Ascending aorta (tissue), 2 donors: Measurements from ENCODE around the gene RELA. TPM values are rescaled to one million over a fixed set of nuclear protein-coding genes. Genes with fewer than 3 reads are reported as not detected.

Experiments
- DNase-seq, 2 donors: peaks; one replicate each; pipeline ENCODE4 v3.0.0-alpha.2; 2019; ENCODE audit warnings: low spot score in 2 of 2
- H3K27ac ChIP-seq, 2 donors: fragments of 200-600 bp; sonication (generic); one replicate each; pipeline ENCODE4 v1.5.1; 2016 to 2017; ENCODE audit warnings: mild to moderate bottlenecking in 1 of 2
- H3K27me3 ChIP-seq: fragments of 200-600 bp; sonication (generic); one replicate; pipeline ENCODE4 v1.5.1; 2017
- H3K36me3 ChIP-seq, 2 donors: fragments of 200-600 bp; sonication (generic); one replicate each; pipeline ENCODE4 v1.5.1; 2016
- H3K4me1 ChIP-seq, 2 donors: fragments of 200-600 bp; sonication (generic); one replicate each; pipeline ENCODE4 v1.5.1; 2016 to 2017; ENCODE audit warnings: mild to moderate bottlenecking in 1 of 2
- H3K4me3 ChIP-seq, 2 donors: fragments of 200-600 bp; sonication (generic); one replicate each; pipeline ENCODE4 v1.5.1; 2016 to 2017; ENCODE audit warnings: mild to moderate bottlenecking in 1 of 2
- H3K9me3 ChIP-seq, 2 donors: fragments of 200-600 bp; sonication (generic); one replicate each; pipeline ENCODE4 v1.5.1; 2016
- CTCF ChIP-seq, 3 experiments: fragments of 200-600 bp in 2 of 3; fragments of 450-650 bp in 1 of 3; sonication (generic) in 2 of 3; IDR thresholded peaks; one replicate each; pipeline ENCODE4 v1.5.1; 2016 to 2019; ENCODE audit warnings: antibody characterized with exemption in 3 of 3, mild to moderate bottlenecking in 1 of 3, moderate library complexity in 1 of 3
- intact Hi-C: fragments of 100-400 bp; cut with DNase I; formaldehyde crosslinking; loops from one replicate; pipeline ENCODE4 v1.15.1; 2023
- total RNA-seq: library from RNA; depleted of rRNA; stranded (reverse); fragments of >200 nt; gene quantifications from one replicate; pipeline ENCODE4 v1.1.0, GENCODE V29; 2016

Gene RELA
- total RNA-seq, 1 donor from 2014 or later = 115 TPM

- Histone ChIP-seq H3K4me1 (peaks cover 8 to 40% of the 10 kb centered on the region in 2 donors), H3K27ac (no peak overlapping the region), H3K4me3 (no peak overlapping the region), H3K9me3 (no peaks in the 10 kb centered on the region), H3K27me3 (no peaks in the 10 kb centered on the region), H3K36me3 (peaks cover 19 to 27% of the 10 kb centered on the region in 2 donors)
- intact Hi-C loops = loop anchor here (5.0 to 10.0 kb wide), 2 partner anchors 82 to 105 kb away; partner anchors contain the start of genes KAT5 and SCYL1
- no peak for TF ChIP-seq CTCF (IDR thresholded peaks at IDR 0.05)
- DNase-seq = no peak
These were observed 53.1 kb downstream of the RELA start for GRCh38 chr11:65609665-65610064.

GRCh38 chr11:65609229-65609628 lies 53.5 kb downstream of the RELA start:
- Histone ChIP-seq H3K27ac (no peak overlapping the region), H3K27me3 (no peaks in the 10 kb centered on the region), H3K36me3 (peaks cover 23 to 32% of the 10 kb centered on the region in 2 donors), H3K9me3 (no peaks in the 10 kb centered on the region), H3K4me3 (no peak overlapping the region), H3K4me1 (peaks cover 8 to 40% of the 10 kb centered on the region in 2 donors)
- TF ChIP-seq CTCF (IDR thresholded peaks at IDR 0.05) = no peak
- DNase-seq = no peak
- intact Hi-C loops = no loop called here

GRCh38 chr11:65607614-65608426 lies 54.9 kb downstream of the RELA start:
- Histone ChIP-seq H3K27me3 (no peaks in the 10 kb centered on the region), H3K4me1 (peaks cover 5 to 34% of the 10 kb centered on the region in 2 donors), H3K36me3 (peaks cover 37 to 46% of the 10 kb centered on the region in 2 donors), H3K4me3 (peak overlapping the region; percentile 40 to 43), H3K27ac (peak overlapping the region in 1 of 2 donors; percentile 39), H3K9me3 (no peaks in the 10 kb centered on the region)
- no peak for DNase-seq
- intact Hi-C loops = loop anchor here (2.0 kb wide), 1 partner anchor 31 kb away; the partner anchor contains the start of gene EHBP1L1
- TF ChIP-seq CTCF (IDR thresholded peaks at IDR 0.05) = no peak

- intact Hi-C loops = loop anchor here (2.0 kb wide), 1 partner anchor 30 kb away; the partner anchor contains the start of gene EHBP1L1
- no peak for TF ChIP-seq CTCF (IDR thresholded peaks at IDR 0.05)
- Histone ChIP-seq H3K4me3 (peak overlapping the region; percentile 40 to 43), H3K27ac (peak overlapping the region; percentile 73 to 80), H3K4me1 (peaks cover 0 to 27% of the 10 kb centered on the region in 2 donors), H3K27me3 (no peaks in the 10 kb centered on the region), H3K9me3 (no peaks in the 10 kb centered on the region), H3K36me3 (peaks cover 37 to 52% of the 10 kb centered on the region in 2 donors)
- DNase-seq = peak; percentile 74 to 97
These were observed 55.7 kb downstream of the RELA start for GRCh38 chr11:65606876-65607613.

GRCh38 chr11:65604258-65604657 lies 58.5 kb downstream of the RELA start:
- TF ChIP-seq CTCF (IDR thresholded peaks at IDR 0.05) = no peak
- Histone ChIP-seq H3K27me3 (no peaks in the 10 kb centered on the region), H3K36me3 (peaks cover 44 to 61% of the 10 kb centered on the region in 2 donors), H3K4me3 (no peak overlapping the region), H3K4me1 (peaks cover 0 to 15% of the 10 kb centered on the region in 2 donors), H3K27ac (peak overlapping the region in 1 of 2 donors; percentile 8), H3K9me3 (no peaks in the 10 kb centered on the region)
- no peak for DNase-seq
- intact Hi-C loops = no loop called here

Other genes with a start within 250 kb of the RELA start
- 180 TPM for gene NEAT1, start 240.1 kb downstream of the RELA start, total RNA-seq
- 8,553 TPM for gene MALAT1, start 163.9 kb downstream of the RELA start, total RNA-seq
- 220 TPM for gene SCYL1, start 137.8 kb downstream of the RELA start, total RNA-seq
- gene LTBP3, start 104.6 kb downstream of the RELA start, total RNA-seq = 702 TPM
- 157 TPM for gene ZNRD2, start 92.4 kb downstream of the RELA start, total RNA-seq
- 104 TPM for gene FAM89B, start 90.4 kb downstream of the RELA start, total RNA-seq
- gene EHBP1L1, start 86.9 kb downstream of the RELA start, total RNA-seq = 418 TPM
- not detected for gene KCNK7, start 67.1 kb downstream of the RELA start, total RNA-seq
- 121 TPM for gene MAP3K11, start 48.7 kb downstream of the RELA start, total RNA-seq
- 181 TPM for gene PCNX3, start 47.1 kb downstream of the RELA start, total RNA-seq
- gene SIPA1, start 24.8 kb downstream of the RELA start, total RNA-seq = 145 TPM
- 31.0 TPM for gene KAT5, start 49.3 kb upstream of the RELA start, total RNA-seq
- 155 TPM for gene RNASEH2C, start 57.9 kb upstream of the RELA start, total RNA-seq
- gene AP5B1, start 118.1 kb upstream of the RELA start, total RNA-seq = 31.8 TPM
- not detected for gene OVOL1, start 124.1 kb upstream of the RELA start, total RNA-seq
- gene SNX32, start 171.0 kb upstream of the RELA start, total RNA-seq = not detected
- gene CFL1, start 195.3 kb upstream of the RELA start, total RNA-seq = 974 TPM
- 45.0 TPM for gene MUS81, start 197.5 kb upstream of the RELA start, total RNA-seq
- gene EFEMP2, start 209.9 kb upstream of the RELA start, total RNA-seq = 92.8 TPM
- not detected for gene CTSW, start 216.9 kb upstream of the RELA start, total RNA-seq
- gene FIBP, start 225.6 kb upstream of the RELA start, total RNA-seq = 57.2 TPM
- gene CCDC85B, start 227.8 kb upstream of the RELA start, total RNA-seq = 184 TPM
- gene FOSL1, start 237.5 kb upstream of the RELA start, total RNA-seq = 123 TPM